Fibroblast of lung (primary cell): ENCODE measurements around the gene UMAD1.

ENCODE experiments used
- CTCF ChIP-seq, 2 donors: IDR thresholded peaks in 1 of 2; conservative IDR thresholded peaks in 1 of 2; 1 replicate in 1 of 2; 2 replicates in 1 of 2; pipeline ENCODE4 v1.5.1; 2011 to 2012; ENCODE audit warnings: low read length in 2 of 2, control low read depth in 1 of 2, inconsistent platforms in 1 of 2, low read depth in 1 of 2, mild to moderate bottlenecking in 1 of 2
- EZH2 ChIP-seq: IDR thresholded peaks from 2 replicates; pipeline ENCODE4 v1.5.1; 2012; ENCODE audit warnings: low read length, control low read depth, mild to moderate bottlenecking; ENCODE audit errors: missing control alignments

GRCh38 chr7:7857143-7857583 is 216.6 kb downstream of the UMAD1 start:
- TF ChIP-seq CTCF (conservative IDR thresholded peaks at IDR 0.05 in 1 of 2, IDR thresholded peaks at IDR 0.05 in 1 of 2; ENCODE audit: low read depth in 1 of 2, low read length in 2 of 2) (no peak), EZH2 (no peak)
